ENCODE results near the gene WWOX.

The WWOX gene

GRCh38 chr16:79061181-79061580 is 961.7 kb downstream of the WWOX start:
- no peak for DNase-seq (ENCODE audit: extremely low read depth, low read depth)
- no peak for TF ChIP-seq CTCF (IDR thresholded peaks at IDR 0.05; ENCODE audit: low read depth, low read length)

- no peak for DNase-seq (ENCODE audit: extremely low read depth, low read depth)
- no peak for TF ChIP-seq CTCF (IDR thresholded peaks at IDR 0.05; ENCODE audit: low read depth, low read length)
Measured at GRCh38 chr16:79062336-79062735, 962.9 kb downstream of the WWOX start.

GRCh38 chr16:79062821-79063220 is 963.4 kb downstream of the WWOX start:
- DNase-seq (ENCODE audit: extremely low read depth, low read depth) = no peak
- no peak for TF ChIP-seq CTCF (IDR thresholded peaks at IDR 0.05; ENCODE audit: low read depth, low read length)

GRCh38 chr16:79064256-79064972 is 965.0 kb downstream of the WWOX start:
- no peak for DNase-seq (ENCODE audit: extremely low read depth, low read depth)

GRCh38 chr16:79066561-79066960 is 967.1 kb downstream of the WWOX start:
- no peak for DNase-seq (ENCODE audit: extremely low read depth, low read depth)
- no peak for TF ChIP-seq CTCF (IDR thresholded peaks at IDR 0.05; ENCODE audit: low read depth, low read length)

More at GRCh38 chr16:79064256-79064972, 965.0 kb downstream of the WWOX start:
- no peak for TF ChIP-seq CTCF (IDR thresholded peaks at IDR 0.05; ENCODE audit: low read depth, low read length)

GRCh38 chr16:79067600-79067999 is 968.1 kb downstream of the WWOX start:
- DNase-seq (ENCODE audit: extremely low read depth, low read depth) = no peak
- no peak for TF ChIP-seq CTCF (IDR thresholded peaks at IDR 0.05; ENCODE audit: low read depth, low read length)

- DNase-seq (ENCODE audit: extremely low read depth, low read depth) = no peak
- no peak for TF ChIP-seq CTCF (IDR thresholded peaks at IDR 0.05; ENCODE audit: low read depth, low read length)
Measured at GRCh38 chr16:79069121-79069520, 969.7 kb downstream of the WWOX start.
